GM12875 (cell line): ENCODE data around the gene UST.

Experiments
- H3K4me3 ChIP-seq: one replicate; pipeline ENCODE4 v1.5.1; 2011; ENCODE audit warnings: low read depth, low read length, control low read depth
- TF ChIP-seq, protein P1 (sequence below): IDR thresholded peaks from 2 replicates; pipeline ENCODE4 v1.5.1; 2011; ENCODE audit warnings: low read depth, mild to moderate bottlenecking, control low read depth, inconsistent platforms, low read length, moderate library complexity, borderline replicate concordance; ENCODE audit not compliant: insufficient read depth

UST gene

DNA sequence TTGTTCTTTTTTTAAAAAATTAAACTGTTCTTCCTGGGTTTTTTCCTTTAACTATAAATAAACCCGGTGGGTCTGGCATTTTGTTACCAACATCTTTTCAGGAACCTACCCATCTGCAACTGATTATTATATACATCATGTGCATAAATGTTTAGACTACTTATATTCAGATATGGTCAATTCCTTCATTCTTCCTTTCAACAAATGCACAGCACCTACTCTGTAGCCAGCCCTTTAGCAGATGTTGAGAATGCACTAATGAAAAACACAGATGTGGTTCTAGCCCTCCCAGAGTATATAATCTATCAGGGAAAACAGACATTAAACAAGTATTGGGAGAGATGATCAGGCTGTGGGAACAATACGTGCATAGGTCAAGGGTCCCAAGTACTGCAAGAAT is 237.1 kb downstream of the UST start:
- TF ChIP-seq, protein P1, sequence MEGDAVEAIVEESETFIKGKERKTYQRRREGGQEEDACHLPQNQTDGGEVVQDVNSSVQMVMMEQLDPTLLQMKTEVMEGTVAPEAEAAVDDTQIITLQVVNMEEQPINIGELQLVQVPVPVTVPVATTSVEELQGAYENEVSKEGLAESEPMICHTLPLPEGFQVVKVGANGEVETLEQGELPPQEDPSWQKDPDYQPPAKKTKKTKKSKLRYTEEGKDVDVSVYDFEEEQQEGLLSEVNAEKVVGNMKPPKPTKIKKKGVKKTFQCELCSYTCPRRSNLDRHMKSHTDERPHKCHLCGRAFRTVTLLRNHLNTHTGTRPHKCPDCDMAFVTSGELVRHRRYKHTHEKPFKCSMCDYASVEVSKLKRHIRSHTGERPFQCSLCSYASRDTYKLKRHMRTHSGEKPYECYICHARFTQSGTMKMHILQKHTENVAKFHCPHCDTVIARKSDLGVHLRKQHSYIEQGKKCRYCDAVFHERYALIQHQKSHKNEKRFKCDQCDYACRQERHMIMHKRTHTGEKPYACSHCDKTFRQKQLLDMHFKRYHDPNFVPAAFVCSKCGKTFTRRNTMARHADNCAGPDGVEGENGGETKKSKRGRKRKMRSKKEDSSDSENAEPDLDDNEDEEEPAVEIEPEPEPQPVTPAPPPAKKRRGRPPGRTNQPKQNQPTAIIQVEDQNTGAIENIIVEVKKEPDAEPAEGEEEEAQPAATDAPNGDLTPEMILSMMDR, result no peak
- H3K4me3 ChIP-seq, result no peak overlapping the region

DNA sequence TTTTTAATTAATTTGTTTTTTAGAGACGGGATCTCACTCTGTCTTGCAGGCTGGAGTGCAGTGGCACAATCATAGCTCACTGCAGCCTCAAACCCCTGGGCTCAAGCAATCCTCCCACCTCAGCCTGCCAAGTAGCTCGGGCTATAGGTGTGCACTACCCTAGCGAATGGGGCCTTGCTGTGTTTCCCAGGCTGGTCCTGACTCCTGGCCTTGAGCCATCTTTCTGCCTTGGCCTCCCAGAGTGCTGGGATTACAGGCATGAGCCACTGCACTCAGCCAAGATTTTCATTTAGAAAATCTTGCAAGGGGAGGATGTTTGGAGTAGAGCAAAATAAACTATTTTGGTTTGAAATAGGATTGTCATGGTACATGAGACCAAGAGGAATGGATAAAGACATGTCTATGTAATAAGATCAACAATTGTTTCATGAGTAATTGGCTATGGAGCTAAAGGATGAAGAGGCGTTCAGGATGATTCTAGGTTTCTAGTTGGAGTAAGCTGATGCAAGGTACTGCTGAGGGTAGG is 237.8 kb downstream of the UST start:
- TF ChIP-seq, protein P1, result no peak

DNA sequence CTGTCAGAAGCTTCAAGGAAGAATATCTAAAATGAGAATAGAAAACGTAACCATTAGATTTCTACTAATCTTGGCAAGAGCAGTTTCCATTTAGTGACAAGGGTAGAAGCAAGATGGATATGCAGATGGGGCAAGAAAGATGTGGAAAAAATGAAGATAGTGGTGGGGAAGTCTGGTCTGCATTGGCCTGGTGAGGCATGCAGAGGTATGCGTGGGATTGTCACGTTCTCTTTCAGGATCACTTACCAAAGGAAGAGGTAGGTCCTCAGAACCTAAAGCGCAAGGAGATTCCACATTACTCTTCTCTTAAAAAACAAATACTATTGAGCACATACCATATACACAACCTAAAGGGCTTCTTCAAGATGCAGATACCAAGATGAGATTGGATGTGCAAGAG is 238.7 kb downstream of the UST start:
- TF ChIP-seq, protein P1, result no peak
- H3K4me3 ChIP-seq, result no peak overlapping the region

More for the DNA sequence above, 237.8 kb downstream of the UST start:
- no peak overlapping the region for H3K4me3 ChIP-seq

DNA sequence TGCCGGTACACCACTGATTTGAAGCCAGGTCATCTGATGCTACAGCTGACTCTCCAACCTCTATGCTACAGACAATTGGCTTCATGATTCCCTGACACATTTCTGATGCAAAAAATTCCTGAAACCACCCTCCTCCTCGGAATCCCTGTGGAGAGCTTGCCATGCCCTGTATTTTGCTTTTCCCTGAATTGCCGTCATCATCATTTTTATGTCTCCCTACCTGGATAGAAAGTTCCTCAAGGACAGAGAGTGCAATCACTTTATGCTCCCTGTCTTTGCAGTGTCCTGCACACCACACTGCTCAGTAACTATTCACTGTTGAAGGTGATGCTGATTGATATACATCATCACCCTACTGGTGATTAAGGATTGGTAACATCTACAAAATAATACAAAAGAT is 239.8 kb downstream of the UST start:
- no peak overlapping the region for H3K4me3 ChIP-seq
- TF ChIP-seq, protein P1, result no peak

DNA sequence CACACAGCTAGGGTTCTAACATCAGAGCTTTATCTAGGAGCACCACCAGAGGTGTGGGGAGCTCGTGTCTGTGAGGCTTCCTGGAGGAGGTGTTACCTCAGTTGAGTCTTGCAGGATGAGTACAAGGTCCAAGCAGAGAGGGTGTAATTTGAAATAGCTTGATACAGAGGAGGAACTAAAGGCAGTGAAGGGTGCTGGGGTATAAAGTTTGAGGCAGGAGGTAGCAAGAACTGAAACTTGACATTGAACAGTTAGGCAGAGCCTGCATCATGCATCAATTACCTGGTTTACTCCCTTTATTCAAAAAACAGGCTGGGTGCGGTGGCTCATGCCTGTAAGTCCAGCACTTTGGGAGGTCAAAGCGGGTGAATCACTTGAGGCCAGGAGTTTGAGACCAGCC is 241.2 kb downstream of the UST start:
- TF ChIP-seq, protein P1, result no peak
- H3K4me3 ChIP-seq, result no peak overlapping the region

DNA sequence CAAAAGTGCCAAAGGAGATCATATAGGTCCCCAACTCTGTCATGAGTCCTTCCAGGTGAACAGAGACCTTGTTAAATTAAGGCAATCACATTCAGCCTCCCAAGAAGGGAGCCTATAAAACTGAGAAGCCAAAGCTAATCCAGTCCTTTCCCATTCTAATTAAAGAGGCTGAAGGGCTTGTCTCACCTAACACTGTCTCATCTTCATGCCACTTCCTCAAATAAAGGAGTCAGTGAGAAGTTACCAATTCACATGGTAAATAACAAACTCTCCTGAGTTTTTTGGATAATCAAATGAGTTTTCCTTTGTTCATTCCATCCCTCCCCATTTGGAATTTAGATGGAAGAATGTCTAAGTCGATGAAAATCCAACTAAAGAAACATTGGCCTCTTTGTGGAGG is 242.8 kb downstream of the UST start:
- H3K4me3 ChIP-seq, result no peak overlapping the region
- TF ChIP-seq, protein P1, result no peak

DNA sequence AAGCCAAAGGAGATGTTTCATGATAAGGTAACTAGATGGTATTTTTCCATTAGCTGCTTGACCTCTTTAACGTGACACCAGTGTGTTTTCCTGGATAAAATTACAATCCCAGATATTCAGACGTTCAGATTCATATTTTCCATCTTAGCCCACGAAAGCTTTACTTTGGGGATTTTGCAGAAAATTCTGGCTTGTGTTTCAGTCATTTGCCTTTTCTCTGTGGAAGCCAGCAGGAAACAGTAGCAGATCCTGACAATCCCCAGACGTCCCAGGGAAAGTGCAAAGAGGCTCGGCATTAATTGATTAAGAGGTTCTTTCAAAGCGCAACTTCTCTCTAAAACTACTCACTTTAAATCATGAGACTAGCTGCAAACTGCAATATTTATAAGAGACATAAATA is 243.6 kb downstream of the UST start:
- TF ChIP-seq, protein P1, result no peak
- no peak overlapping the region for H3K4me3 ChIP-seq
